GM21526 (cell line): Measurements from ENCODE around the gene TRMT44.
"Not testable (repeated sequence)": the region's sequence is repeated elsewhere in the genome, so short reads cannot be mapped to it uniquely, and the experiment has no call there.

Experiments used
- ATAC-seq: cut with Tn5 transposase; IDR thresholded peaks from one replicate; pipeline ENCODE4 v1.9.1; 2021; ENCODE audit warnings: moderate library complexity; ENCODE audit not compliant: unreplicated experiment, low FRiP score

The TRMT44 gene

DNA sequence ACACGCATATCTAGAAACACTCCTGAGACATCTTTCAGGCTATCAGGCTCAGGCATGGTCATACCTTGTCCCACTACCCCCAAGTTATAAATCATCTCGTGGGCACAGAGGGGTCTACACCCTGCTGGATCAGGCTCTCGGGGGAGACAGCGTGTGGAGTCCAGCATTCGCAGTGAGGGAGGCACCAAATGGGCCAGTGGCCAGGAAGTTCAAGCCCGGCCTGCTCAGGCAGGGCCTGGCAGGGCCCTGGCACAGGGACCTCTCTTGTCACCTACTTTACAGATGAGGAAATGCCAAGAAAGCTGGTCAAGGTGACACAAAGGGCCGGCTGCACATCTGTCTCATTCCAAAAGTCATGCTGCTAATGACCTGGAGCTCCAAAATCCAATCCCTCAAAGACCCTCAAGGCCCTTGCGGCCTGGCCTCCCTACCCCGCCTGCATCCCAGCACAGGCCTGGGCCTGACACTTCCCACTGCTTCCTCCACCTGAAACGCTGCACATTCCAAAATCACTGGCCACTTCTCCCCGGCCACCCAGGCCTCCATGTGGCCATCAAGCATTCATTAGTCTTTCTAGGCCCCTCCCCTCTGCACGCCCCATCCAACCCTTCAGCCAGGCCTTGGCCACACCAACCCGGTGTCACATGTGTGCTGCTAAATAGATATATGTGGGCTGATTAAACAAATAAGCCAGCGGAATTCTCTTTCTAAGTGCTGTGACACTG is 35.6 kb upstream of the TRMT44 start:
- ATAC-seq, result no peak

DNA sequence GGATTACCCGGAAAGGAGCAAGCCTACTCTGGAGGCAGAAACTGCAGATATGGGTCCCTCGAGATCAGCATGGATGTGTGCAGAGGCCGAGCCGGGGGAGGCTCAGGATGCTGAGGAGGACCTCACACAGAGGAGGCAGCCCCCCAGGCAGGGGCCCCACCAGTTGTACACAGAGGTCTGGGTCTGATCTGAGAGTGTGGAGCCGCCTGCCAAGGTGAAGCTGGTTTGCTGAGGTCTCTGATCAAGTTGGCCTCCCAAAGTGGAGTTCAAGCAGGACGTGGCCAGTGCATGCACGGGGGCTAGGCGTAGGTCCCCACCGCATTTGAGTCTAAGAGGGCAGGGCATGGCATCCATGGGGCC is 35.1 kb upstream of the TRMT44 start:
- no peak for ATAC-seq

DNA sequence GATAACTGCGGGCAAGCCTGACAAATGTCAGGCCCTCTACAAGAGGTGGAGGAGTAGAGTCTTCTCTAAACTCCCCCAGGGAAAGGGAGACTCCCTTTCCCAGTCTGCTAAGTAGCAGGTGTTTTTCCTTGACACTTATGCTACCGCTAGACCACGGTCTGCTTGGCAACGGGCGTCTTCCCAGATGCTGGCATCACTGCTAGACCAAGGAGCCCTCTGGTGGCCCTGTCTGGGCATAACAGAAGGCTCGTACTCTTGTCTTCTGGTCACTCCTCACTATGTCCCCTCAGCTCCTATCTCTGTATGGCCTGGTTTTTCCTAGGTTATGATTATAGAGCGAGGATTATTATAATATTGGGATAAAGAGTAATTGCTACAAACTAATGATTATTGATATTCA is 33.7 kb upstream of the TRMT44 start:
- ATAC-seq, result not testable (repeated sequence)

DNA sequence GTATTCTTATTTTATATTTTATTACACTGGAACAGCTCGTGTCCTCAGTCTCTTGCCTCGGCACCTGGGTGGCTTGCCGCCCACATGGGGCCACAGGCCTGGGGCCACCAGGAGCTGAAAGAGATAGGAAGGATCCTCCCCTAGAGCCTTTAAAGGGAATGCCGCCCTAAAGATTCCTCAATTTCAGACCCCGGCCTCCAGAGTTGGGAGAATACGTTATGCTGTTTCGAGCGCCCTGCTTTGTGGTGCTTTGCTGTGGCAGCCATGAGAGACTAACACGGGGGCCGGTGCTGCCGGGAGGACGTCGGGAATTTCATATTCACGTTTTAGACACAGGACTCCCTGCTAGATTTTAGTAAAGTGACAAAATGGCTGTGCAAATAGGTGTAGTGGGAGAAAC is 33.3 kb upstream of the TRMT44 start:
- no peak for ATAC-seq

DNA sequence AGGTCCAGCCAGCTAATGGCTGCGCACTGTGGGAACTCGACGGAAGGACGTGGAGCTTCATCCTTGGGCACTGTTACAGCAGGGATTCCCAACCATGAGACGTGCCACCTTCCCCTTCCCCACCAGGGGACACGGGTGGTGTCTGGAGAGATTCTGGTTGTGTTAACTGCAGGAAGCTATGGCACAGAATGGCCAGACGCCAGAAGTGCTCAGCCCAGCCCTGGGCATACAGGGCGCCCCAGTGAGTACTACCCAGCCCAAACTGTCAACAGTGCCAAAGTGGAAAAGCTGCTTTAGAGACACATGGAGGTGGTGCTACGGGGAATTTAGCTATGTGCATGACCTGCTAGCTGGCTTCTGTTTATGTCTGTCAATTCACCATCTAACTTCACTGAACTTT is 32.8 kb upstream of the TRMT44 start:
- no peak for ATAC-seq

DNA sequence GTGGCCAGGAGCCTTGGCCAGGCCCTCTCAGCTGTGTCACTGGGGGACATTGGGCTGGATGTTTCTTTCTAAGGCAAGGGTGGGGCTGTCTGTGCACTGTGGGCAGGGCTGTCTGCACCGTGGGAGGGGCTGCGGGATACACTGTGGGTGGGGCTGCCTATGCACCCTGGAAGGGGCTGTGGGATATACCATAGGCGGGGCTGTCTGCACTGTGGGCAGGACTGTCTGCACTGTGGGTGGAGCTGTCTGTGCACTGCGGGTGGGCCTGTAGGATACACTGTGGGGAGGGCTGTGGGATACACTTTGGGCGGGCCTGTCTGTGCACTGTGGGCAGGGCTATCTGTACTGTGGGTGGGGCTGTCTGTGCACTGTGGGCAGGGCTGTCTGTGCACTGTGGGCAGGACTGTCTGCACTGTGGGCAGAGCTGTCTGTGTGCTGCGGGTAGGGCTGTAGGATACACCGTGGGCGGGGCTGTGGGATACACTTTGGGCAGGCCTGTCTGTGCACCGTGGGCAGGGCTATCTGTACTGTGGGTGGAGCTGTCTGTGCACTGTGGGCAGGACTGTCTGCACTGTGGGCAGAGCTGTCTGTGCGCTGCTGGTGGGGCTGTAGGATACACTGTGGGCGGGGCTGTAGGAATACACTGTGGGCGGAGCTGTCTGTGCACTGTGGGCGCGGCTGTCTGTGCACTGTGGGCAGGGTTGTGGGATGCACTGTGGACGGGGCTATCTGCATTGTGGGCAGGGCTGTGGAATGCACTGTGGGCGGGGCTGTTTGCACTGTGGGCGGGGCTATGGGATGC is 31.1 kb upstream of the TRMT44 start:
- no peak for ATAC-seq

DNA sequence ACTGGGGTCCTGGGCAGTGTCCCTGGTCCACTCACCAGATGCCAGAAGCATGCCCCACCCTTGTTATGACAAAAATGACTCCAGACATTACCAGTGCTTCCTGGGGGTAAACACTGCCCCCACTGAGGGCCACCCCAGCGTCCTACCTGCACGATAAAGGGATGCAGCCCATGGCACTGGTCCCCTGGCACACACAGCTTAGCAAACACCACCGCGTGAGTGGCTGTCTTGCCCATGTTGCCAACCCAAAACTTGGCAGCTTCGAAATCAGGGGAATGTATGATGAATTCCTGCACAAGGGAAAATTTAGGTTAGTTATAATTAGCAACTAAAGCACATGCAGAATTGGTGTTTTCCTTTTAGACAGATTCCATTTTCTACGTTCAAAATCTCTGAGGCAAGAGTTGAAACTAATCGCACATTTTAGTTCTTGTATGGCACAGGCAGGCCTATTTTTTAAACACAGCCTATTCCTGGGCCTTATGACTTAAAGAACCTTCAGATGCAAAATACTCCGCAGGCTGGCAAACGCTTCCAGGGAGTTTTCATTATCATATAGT is 30.4 kb upstream of the TRMT44 start:
- ATAC-seq, result no peak

DNA sequence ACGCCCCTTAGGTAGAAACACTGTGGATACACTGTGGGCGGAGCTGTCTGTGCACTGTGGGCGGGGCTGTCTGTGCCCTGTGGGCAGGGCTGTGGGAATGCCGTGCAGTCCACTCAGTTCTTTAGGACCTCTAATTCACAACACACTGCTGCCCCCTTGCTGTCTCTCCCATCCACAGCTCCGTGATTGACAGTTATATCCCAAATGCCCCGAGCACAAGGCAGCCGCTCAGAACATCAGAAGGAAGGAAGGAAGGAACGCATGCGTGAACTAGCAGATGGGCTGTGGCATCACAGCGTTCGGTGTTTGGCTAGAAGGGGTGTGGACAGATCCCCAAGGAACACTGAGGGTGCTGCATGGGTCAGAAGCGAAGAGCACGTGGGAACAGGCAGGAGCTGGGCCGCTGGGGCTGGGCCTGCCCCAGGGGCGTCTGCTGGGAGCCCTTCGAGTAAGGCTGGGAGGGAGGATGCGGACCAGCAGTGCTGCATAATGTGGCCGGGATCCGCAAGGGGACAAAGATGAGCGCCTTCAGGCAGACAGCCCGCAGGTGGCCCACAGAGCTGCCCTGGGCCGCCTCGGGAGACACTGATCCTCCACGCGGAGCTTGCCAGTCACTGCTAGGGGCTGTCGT is 29.8 kb upstream of the TRMT44 start:
- no peak for ATAC-seq

DNA sequence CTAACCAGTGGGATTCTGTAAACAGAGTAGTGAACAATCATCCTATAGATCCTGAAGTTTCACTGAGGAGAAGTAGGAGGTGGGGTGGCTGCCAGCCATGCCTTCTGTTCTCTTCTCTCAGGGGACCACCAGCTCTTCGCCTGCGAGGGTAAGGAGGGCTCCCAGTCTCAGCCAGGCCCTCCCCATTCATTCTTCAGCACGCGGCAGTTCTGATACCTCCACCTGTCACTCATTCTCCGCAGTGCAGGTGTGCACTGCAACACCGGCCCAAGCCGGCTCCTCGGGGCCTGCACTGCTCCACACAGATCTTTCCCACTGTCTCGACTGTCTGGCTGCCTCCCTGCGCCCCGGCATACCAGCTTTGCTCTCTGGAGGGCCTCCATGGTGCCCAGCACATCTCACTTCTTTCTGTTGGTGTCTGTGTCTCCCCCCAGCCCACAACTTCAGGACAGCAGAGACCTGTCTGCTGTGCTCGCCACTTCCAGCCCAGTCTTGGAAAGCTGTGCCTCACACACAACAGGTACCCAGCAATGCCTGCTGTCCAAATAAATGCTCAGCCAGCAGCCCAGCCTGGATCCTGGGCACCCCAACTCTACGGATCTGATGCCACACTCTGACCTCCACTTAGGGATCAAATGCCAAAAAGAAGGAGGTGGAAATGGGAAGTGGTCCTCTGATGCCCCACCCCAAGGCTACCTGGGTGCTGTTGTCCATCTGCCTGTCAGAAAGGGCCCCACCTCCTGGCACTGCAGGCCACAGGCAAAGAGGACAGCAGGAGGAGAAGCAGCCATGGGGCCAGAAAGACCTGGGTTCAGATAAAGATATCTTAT is 29.0 kb upstream of the TRMT44 start:
- no peak for ATAC-seq

DNA sequence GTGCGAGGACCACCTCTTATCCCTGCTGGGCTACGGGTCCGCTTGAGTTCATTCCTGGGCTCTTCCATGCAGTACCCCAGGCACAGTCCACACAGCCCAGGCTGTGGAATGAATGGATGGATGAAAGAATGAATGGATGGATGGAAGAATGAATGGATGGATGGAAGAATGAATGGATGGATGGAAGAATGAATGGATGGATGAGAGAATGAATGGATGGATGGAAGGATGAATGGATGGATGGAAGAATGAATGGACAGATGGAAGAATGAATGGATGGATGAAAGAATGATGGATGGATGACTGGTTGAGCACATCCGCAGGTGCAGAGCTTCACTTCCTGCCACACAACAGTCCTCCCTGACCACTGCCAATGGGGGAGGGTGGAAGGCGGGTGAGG is 28.3 kb upstream of the TRMT44 start:
- no peak for ATAC-seq

DNA sequence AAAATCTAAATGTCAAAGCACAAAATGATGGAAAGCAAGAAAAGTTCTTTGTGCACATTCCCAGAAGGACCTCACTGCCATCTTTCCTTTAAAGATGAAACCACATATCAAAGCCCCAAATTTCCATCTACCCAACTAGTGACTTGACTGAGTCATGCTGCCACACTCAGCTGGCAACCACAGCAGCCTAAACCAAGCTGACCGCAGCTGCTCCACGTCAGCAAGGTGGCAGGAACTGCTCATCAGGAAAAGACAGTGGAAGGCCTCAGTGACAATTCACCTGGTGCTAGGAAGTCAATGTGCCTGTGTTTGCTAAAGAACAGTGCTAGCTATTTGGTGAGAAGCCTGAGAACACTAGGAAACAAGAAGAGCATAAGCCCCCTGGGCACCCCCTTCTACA is 26.2 kb upstream of the TRMT44 start:
- no peak for ATAC-seq

DNA sequence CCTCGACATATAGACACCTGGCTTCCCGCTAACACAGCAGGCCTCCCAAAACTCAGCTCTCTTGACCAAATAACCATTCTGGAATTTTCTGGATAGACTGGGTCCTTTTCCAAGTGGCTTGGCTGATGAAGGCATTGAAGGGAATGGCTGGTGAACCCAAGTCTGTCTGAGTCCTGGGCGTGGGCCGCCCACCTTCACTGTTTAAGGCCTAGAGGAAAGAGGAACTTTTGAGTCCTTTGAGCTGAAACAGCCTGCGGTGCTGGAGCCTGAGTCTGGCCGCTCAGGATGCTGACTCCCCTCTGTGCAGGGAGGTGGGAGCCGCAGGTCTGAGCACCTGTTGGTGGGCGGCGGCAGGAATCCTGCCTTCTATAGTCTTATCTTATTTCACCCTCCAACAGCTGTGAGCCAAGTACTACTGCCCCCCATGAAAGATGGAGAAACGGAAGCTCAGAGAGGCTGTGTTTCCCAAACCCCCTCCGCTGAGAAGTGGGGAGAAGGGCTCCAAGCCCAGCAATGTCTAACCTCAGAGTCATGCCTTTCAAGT is 23.4 kb upstream of the TRMT44 start:
- no peak for ATAC-seq

DNA sequence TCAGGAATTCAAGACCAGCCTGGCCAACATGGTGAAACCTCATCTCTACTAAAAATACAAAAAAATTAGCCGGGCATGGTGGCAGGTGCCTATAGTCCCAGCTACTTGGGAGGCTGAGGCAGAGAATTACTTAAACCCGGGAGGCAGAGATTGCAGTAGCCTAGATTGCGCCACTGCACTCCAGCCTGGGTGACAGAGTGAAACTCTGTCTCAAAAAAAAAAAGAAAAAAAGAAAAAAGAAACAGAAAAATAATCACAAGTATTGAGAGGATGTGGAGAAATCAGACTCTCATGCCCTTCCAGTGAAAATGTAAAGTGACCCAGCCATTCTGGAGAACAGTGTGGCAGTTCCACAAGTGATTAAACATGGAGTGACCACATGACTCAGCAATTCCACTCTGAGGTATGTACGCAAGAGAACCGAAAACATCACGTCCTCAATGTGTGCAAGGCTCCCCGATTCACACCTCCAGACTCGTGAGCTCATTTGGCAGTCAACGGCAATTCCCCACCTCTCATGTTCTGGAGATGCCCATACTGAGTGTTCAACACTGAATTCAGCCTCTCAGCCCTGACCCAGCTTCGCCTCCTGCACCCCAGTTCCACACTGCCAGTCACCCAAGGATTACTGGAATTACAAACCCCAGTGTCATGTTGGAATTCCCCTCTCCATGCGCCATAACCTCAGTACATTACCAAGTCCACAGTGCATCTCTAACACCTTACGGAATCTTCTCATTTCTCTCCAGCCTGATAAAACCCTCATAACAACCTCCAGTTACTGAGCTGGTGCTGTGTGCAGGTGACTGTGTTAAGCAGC is 21.1 kb upstream of the TRMT44 start:
- peak; percentile 81 for ATAC-seq

DNA sequence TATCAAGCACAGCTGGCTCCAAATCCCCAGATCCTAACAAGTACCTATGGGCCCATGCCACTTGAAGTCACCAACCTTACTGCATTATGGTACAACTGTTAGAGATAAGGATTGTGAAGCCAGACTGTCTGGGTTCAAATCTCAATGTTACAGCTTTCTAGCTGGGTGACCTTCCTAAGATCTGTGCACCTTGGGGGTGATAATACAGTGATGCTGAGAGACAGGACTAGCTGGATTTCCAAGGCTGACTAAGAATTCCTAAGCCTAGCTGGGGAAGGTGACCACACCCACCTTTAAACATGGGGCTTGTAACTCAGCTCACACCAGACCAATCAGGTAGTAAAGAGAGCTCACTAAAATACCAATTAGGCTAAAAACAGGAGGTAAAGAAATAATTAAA is 20.4 kb upstream of the TRMT44 start:
- ATAC-seq, result not testable (repeated sequence)

DNA sequence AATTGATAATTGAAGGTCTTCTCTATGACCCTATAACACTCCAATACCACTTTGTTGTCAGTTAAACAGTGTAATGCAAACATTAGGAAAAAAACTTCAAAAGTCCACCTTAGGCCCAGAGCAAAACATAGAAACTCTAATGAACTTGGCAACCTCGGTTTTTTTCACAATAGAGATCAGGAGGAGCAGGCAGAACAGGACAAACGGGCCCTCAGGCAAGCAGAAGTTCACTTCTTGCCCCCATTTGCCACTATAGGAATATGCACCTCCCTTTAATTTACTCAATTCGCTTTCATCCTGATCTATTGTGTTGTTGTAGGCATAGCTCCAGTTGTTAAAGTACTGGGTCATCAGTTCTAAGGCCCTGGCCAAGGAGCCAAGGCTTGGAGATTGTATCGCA is 18.2 kb upstream of the TRMT44 start:
- ATAC-seq, result no peak

DNA sequence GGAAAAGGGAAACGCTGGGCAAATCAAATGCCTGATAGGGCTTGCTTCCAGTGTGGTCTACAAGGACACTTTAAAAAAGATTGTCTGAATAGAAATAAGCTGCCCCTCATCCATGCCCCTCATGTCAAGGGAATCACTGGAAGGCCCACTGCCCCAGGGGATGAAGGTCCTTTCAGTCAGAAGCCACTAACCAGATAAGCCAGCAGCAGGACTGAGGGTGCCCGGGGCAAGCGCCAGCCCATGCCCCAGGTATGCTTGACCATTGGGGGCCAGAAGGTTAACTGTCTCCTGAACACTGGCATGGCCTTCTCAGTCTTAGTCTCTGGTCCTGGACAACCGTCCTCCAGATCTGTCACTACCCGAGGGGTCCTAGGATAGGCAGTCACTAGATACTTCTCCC is 17.8 kb upstream of the TRMT44 start:
- ATAC-seq, result no peak

DNA sequence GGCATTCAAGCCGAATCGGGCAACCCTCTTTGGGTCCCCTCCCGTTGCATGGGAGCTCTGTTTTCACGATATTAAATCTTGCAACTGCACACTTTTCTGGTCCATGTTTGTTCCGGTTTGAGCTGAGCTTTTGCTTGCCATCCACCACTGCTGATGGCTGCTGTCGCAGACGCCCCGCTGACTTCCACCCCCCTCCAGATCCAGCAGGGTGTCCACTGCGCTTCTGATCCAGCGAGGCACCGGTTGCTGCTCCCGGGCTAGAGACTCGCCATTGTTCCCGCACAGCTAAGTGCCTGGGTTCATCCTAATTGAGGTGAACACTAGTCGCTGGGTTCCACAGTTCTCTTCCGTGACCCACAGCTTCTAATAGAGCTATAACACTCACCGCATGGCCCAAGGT is 13.3 kb upstream of the TRMT44 start:
- ATAC-seq, result no peak

DNA sequence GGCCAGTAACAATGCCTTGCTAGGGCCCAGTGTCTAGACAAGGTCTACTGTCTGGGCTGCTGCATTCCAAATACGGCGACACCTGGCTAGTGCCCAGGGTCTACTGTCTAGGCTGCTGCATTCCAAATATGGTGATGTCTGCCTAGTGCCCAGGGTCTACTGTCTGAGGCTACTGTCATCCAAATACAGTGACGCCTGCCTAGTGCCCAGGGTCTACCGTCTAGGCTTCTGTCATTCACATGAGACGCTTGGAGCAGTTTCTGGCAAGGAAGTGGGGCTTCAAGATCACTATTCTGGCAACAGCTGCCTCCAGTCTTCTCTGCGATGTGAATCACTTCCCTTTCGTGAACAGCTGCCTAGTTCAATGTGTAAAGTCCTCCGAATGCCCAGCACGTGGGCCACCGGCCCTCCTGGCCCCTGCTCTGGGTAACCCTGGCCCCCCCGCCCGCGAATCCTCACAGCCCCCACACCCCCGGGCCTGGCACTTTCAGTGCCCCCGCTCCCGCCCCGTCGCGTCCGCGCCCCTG is 12.8 kb upstream of the TRMT44 start:
- ATAC-seq, result peak; percentile 49
